GM12878 (cell line): ENCODE results near the gene GLS. TPM values are rescaled to one million over a fixed set of nuclear protein-coding genes. Genes with fewer than 3 reads are reported as not detected.

ENCODE experiments used
- BACH1 ChIP-seq: fragments of 450-650 bp; IDR thresholded peaks from 2 replicates; pipeline ENCODE4 v1.6.1; 2017; ENCODE audit warnings: mild to moderate bottlenecking, borderline replicate concordance
- HDGF ChIP-seq: fragments of 450-650 bp; IDR thresholded peaks from 2 replicates; pipeline ENCODE4 v1.6.1; 2016; ENCODE audit warnings: antibody characterized with exemption
- MEF2A ChIP-seq: IDR thresholded peaks from 2 replicates; pipeline ENCODE4 v1.6.1; 2011; ENCODE audit warnings: low read depth, mild to moderate bottlenecking, low read length, moderate library complexity; ENCODE audit not compliant: insufficient read depth
- NBN ChIP-seq: fragments of 450-650 bp; IDR thresholded peaks from 2 replicates; pipeline ENCODE4 v1.6.1; 2016
- PAX5 ChIP-seq: IDR thresholded peaks from 2 replicates; pipeline ENCODE4 v1.6.1; 2011; ENCODE audit warnings: low read depth, low read length, borderline replicate concordance
- RELA ChIP-seq: fragments of 450-650 bp; IDR thresholded peaks from 2 replicates; pipeline ENCODE4 v1.8.0; 2014; ENCODE audit warnings: borderline replicate concordance; ENCODE audit not compliant: partially characterized antibody
- SMC3 ChIP-seq: IDR thresholded peaks from 2 replicates; pipeline ENCODE4 v1.6.1; 2011; ENCODE audit warnings: low read length, improper control_type of control experiment, borderline replicate concordance
- SREBF2 ChIP-seq: IDR thresholded peaks from 2 replicates; pipeline ENCODE4 v1.6.1; 2012; ENCODE audit warnings: mild to moderate bottlenecking, low read length
- TAF1 ChIP-seq: IDR thresholded peaks from 2 replicates; pipeline ENCODE4 v1.6.1; 2011; ENCODE audit warnings: mild to moderate bottlenecking, low read depth, low read length, borderline replicate concordance
- TCF12 ChIP-seq: IDR thresholded peaks from 2 replicates; pipeline ENCODE4 v1.6.1; 2011; ENCODE audit warnings: low read depth, mild to moderate bottlenecking, low read length
- polyA plus RNA-seq, 11 experiments: library from polyadenylated mRNA; depleted of rRNA in 4 of 11; unstranded in 6 of 11; stranded (reverse) in 5 of 11; fragments of >200 nt; fragmentation: Nextera tagmentation in 4 of 11; fragmentation: Illumina TruSeq in 1 of 11; extraction: Ambion mirVana in 4 of 11; extraction: Trizol in 1 of 11; gene quantifications; 1 replicate in 1 of 11; 2 replicates in 10 of 11; pipeline versions ENCODE4 v1.2.1 to v1.2.3, GENCODE V29; 2011 to 2016; ENCODE audit warnings: inconsistent platforms in 2 of 11, missing spikeins in 2 of 11, low read depth in 1 of 11
- total RNA-seq, 4 experiments: library from RNA; depleted of rRNA in 3 of 4; stranded (reverse); fragments of >200 nt in 3 of 4; fragmentation: Illumina TruSeq in 1 of 4; extraction: Trizol in 1 of 4; gene quantifications; 2 replicates each; pipeline versions ENCODE4 v1.2.1 to v1.2.3, GENCODE V29; 2013 to 2021
- TF ChIP-seq, protein P1 (sequence below): IDR thresholded peaks from 2 replicates; pipeline ENCODE4 v1.6.1; 2011; ENCODE audit warnings: borderline replicate concordance, low read depth, mild to moderate bottlenecking, moderate library complexity, low read length; ENCODE audit not compliant: insufficient read depth, poor library complexity, severe bottlenecking
- TF ChIP-seq, protein P2 (sequence below): fragments of 450-650 bp; IDR thresholded peaks from 2 replicates; pipeline ENCODE4 v1.6.1; 2017; ENCODE audit warnings: mild to moderate bottlenecking, moderate library complexity
- TF ChIP-seq, protein P3 (sequence below): fragments of 450-650 bp; IDR thresholded peaks from 2 replicates; pipeline ENCODE4 v1.6.1; 2017; ENCODE audit warnings: antibody characterized with exemption, mild to moderate bottlenecking, moderate library complexity
- TF ChIP-seq, protein P4 (sequence below): fragments of 450-650 bp; IDR thresholded peaks from 2 replicates; pipeline ENCODE4 v1.6.1; 2018; ENCODE audit warnings: mild to moderate bottlenecking, low read depth, moderate library complexity; ENCODE audit not compliant: partially characterized antibody
- TF ChIP-seq, protein P5 (sequence below): fragments of 450-650 bp; IDR thresholded peaks from 2 replicates; pipeline ENCODE4 v1.6.1; 2014; ENCODE audit warnings: mild to moderate bottlenecking

The GLS gene
- total and polyA plus RNA-seq, 10 of the 15 experiments (the other 5 are each of a cell fraction or from before 2014, with no cell fraction given), result 15.7 to 145 (median 70.8) TPM

DNA sequence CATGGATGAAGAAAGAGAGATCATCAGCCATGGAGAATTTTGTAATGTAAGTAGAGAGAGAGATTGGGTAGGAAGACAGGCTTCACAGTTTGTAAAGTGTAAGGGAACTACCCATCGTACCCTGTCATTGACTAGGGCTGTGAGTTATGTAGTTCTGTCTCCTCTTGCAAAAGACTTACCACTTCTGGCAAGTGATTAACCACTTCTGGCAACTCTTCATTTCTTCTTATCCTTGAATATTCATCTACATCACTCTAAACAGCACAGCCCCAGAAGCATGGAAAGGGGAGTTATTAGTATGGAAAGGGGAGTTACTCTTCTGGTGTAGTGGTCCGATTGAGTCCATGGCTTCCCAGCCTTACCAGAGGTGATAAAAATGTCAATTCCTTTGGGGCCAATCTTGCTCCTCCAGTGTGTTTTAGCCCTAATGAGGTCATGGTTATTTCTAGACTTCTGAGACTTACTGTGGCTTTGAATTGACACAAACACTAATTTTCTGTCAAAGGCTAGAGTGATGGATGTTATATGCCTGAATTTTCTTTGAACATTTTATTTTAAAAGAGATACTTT, 81.4 kb downstream of the GLS start (continued):
- TF ChIP-seq SMC3 (no peak), MEF2A (peak; percentile 83), RELA (no peak), NBN (no peak), TCF12 (no peak), BACH1 (peak; percentile 46; the same call in 1 of the 2 replicates), SREBF2 (no peak), HDGF (no peak), TAF1 (no peak), PAX5 (no peak)
- TF ChIP-seq, protein P1, sequence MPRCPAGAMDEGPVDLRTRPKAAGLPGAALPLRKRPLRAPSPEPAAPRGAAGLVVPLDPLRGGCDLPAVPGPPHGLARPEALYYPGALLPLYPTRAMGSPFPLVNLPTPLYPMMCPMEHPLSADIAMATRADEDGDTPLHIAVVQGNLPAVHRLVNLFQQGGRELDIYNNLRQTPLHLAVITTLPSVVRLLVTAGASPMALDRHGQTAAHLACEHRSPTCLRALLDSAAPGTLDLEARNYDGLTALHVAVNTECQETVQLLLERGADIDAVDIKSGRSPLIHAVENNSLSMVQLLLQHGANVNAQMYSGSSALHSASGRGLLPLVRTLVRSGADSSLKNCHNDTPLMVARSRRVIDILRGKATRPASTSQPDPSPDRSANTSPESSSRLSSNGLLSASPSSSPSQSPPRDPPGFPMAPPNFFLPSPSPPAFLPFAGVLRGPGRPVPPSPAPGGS, result peak; percentile 75
- TF ChIP-seq, protein P2, sequence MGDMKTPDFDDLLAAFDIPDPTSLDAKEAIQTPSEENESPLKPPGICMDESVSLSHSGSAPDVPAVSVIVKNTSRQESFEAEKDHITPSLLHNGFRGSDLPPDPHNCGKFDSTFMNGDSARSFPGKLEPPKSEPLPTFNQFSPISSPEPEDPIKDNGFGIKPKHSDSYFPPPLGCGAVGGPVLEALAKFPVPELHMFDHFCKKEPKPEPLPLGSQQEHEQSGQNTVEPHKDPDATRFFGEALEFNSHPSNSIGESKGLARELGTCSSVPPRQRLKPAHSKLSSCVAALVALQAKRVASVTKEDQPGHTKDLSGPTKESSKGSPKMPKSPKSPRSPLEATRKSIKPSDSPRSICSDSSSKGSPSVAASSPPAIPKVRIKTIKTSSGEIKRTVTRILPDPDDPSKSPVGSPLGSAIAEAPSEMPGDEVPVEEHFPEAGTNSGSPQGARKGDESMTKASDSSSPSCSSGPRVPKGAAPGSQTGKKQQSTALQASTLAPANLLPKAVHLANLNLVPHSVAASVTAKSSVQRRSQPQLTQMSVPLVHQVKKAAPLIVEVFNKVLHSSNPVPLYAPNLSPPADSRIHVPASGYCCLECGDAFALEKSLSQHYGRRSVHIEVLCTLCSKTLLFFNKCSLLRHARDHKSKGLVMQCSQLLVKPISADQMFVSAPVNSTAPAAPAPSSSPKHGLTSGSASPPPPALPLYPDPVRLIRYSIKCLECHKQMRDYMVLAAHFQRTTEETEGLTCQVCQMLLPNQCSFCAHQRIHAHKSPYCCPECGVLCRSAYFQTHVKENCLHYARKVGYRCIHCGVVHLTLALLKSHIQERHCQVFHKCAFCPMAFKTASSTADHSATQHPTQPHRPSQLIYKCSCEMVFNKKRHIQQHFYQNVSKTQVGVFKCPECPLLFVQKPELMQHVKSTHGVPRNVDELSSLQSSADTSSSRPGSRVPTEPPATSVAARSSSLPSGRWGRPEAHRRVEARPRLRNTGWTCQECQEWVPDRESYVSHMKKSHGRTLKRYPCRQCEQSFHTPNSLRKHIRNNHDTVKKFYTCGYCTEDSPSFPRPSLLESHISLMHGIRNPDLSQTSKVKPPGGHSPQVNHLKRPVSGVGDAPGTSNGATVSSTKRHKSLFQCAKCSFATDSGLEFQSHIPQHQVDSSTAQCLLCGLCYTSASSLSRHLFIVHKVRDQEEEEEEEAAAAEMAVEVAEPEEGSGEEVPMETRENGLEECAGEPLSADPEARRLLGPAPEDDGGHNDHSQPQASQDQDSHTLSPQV, result no peak
- TF ChIP-seq, protein P3, sequence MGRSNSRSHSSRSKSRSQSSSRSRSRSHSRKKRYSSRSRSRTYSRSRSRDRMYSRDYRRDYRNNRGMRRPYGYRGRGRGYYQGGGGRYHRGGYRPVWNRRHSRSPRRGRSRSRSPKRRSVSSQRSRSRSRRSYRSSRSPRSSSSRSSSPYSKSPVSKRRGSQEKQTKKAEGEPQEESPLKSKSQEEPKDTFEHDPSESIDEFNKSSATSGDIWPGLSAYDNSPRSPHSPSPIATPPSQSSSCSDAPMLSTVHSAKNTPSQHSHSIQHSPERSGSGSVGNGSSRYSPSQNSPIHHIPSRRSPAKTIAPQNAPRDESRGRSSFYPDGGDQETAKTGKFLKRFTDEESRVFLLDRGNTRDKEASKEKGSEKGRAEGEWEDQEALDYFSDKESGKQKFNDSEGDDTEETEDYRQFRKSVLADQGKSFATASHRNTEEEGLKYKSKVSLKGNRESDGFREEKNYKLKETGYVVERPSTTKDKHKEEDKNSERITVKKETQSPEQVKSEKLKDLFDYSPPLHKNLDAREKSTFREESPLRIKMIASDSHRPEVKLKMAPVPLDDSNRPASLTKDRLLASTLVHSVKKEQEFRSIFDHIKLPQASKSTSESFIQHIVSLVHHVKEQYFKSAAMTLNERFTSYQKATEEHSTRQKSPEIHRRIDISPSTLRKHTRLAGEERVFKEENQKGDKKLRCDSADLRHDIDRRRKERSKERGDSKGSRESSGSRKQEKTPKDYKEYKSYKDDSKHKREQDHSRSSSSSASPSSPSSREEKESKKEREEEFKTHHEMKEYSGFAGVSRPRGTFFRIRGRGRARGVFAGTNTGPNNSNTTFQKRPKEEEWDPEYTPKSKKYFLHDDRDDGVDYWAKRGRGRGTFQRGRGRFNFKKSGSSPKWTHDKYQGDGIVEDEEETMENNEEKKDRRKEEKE, result no peak
- TF ChIP-seq, protein P4, sequence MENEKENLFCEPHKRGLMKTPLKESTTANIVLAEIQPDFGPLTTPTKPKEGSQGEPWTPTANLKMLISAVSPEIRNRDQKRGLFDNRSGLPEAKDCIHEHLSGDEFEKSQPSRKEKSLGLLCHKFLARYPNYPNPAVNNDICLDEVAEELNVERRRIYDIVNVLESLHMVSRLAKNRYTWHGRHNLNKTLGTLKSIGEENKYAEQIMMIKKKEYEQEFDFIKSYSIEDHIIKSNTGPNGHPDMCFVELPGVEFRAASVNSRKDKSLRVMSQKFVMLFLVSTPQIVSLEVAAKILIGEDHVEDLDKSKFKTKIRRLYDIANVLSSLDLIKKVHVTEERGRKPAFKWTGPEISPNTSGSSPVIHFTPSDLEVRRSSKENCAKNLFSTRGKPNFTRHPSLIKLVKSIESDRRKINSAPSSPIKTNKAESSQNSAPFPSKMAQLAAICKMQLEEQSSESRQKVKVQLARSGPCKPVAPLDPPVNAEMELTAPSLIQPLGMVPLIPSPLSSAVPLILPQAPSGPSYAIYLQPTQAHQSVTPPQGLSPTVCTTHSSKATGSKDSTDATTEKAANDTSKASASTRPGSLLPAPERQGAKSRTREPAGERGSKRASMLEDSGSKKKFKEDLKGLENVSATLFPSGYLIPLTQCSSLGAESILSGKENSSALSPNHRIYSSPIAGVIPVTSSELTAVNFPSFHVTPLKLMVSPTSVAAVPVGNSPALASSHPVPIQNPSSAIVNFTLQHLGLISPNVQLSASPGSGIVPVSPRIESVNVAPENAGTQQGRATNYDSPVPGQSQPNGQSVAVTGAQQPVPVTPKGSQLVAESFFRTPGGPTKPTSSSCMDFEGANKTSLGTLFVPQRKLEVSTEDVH, result no peak
- TF ChIP-seq, protein P5, sequence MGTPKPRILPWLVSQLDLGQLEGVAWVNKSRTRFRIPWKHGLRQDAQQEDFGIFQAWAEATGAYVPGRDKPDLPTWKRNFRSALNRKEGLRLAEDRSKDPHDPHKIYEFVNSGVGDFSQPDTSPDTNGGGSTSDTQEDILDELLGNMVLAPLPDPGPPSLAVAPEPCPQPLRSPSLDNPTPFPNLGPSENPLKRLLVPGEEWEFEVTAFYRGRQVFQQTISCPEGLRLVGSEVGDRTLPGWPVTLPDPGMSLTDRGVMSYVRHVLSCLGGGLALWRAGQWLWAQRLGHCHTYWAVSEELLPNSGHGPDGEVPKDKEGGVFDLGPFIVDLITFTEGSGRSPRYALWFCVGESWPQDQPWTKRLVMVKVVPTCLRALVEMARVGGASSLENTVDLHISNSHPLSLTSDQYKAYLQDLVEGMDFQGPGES, result no peak
